Measurements from ENCODE around the gene SKAP1.

SKAP1 gene

DNA sequence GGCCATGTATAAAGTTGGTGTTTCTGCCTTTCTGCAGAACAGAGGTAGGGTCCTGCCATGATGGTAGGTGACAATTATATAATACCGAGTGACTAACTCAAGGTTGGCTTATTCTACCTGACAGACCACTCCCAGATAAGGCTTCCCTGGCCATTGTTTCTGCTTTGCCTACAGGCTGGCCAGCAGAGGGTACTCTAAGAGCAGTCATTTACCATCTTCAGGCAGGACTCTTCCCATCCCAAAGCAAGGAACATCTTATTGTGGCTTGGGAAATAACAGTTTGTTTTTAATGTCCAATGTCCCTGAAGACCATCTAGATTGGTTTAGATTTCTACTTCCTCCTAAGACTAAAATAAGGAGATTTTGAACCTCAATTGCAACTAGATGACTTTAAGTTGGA lies 248.4 kb downstream of the SKAP1 start:
- no peak for DNase-seq (ENCODE audit: extremely low read depth, insufficient read length)
- Histone ChIP-seq H3K36me3 (ENCODE audit: control insufficient read depth, insufficient read depth, low read length) (peaks cover 11% of the 10 kb centered on the region), H3K4me3 (replicated peaks; ENCODE audit: low read depth, low read length) (no peak overlapping the region), H3K27me3 (replicated peaks; ENCODE audit: control insufficient read depth, insufficient read depth, low read length) (no peaks in the 10 kb centered on the region)
- TF ChIP-seq CTCF (IDR thresholded peaks at IDR 0.05; ENCODE audit: insufficient read depth, low read length, poor library complexity, severe bottlenecking), result peak; percentile 22

GRCh38 chr17:48180842-48181629 lies 249.0 kb downstream of the SKAP1 start:
- H3K4me3 ChIP-seq (replicated peaks; ENCODE audit: low read depth, low read length), result no peak overlapping the region
- H3K27me3 ChIP-seq (replicated peaks; ENCODE audit: control insufficient read depth, insufficient read depth, low read length), result no peaks in the 10 kb centered on the region
- H3K36me3 ChIP-seq (ENCODE audit: control insufficient read depth, insufficient read depth, low read length), result peaks cover 10% of the 10 kb centered on the region
- DNase-seq (ENCODE audit: extremely low read depth, insufficient read length), result no peak
- no peak for TF ChIP-seq CTCF (IDR thresholded peaks at IDR 0.05; ENCODE audit: insufficient read depth, low read length, poor library complexity, severe bottlenecking)

DNA sequence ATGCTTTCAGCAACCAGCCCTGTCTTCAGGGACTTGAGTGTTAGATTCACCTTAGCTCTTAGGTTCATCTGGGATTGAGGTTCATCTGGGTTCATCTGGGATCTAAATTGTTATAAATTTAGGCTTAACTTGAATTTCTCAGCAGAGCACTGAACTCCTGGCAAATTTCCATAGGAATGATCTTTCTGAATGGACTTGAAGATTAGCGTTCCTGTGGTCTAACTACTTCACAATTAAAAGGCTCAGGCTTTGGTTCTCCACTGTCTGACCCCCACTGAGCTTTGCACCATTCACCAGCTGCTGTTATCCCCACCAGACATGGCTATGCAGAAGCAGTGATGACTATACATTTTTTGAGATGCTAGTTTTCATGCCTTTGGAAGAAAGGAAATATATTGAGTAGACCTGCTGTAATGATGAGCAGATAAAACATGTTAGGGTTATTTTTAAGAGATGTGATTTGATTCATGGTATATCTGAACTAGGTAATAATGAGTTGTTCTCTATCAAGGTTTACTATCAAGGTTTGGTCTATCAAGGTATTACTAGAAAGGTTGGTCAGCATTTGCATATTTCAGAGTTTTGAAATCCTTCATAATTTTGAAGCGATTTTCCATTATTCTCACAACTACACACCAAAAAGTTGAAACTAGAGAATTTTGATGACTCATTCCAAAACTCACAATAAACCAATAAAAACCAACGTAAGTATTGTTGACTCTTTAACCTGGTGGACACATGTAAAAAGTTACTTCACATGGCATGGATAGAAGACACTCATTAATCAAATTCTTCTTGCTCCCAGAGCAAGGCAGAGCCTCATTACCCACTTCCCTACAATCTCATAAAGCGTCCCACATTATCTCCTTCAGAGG lies 250.7 kb downstream of the SKAP1 start:
- TF ChIP-seq CTCF (IDR thresholded peaks at IDR 0.05; ENCODE audit: insufficient read depth, low read length, poor library complexity, severe bottlenecking), result no peak
- Histone ChIP-seq H3K27me3 (replicated peaks; ENCODE audit: control insufficient read depth, insufficient read depth, low read length) (no peaks in the 10 kb centered on the region), H3K36me3 (ENCODE audit: control insufficient read depth, insufficient read depth, low read length) (peaks cover 5% of the 10 kb centered on the region), H3K4me3 (replicated peaks; ENCODE audit: low read depth, low read length) (no peak overlapping the region)
- DNase-seq (ENCODE audit: extremely low read depth, insufficient read length), result no peak

DNA sequence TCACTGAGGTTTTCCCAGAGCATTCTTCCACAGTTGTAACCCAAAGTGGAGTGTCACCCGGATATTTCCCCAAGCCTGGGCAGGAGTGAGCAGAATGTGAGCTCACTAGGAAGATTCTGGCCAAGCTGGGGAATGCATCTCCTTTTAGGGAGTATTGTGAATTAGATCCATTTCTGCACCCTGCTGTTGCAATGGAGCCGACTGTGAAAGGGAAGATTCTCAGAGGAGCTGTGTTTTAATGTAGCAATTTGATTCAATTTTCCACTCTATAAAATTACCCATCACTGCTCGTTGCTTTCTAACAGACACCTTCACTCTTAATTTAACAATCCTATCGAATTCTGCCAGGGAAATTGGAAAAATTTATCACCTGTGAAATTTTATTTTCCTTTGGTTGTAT lies 251.7 kb downstream of the SKAP1 start:
- TF ChIP-seq CTCF (IDR thresholded peaks at IDR 0.05; ENCODE audit: insufficient read depth, low read length, poor library complexity, severe bottlenecking), result no peak
- Histone ChIP-seq H3K36me3 (ENCODE audit: control insufficient read depth, insufficient read depth, low read length) (peaks cover 5% of the 10 kb centered on the region; the same call in 1 of the 2 replicates), H3K27me3 (replicated peaks; ENCODE audit: control insufficient read depth, insufficient read depth, low read length) (no peaks in the 10 kb centered on the region), H3K4me3 (replicated peaks; ENCODE audit: low read depth, low read length) (no peak overlapping the region)
- DNase-seq (ENCODE audit: extremely low read depth, insufficient read length), result no peak

- Histone ChIP-seq H3K36me3 (ENCODE audit: control insufficient read depth, insufficient read depth, low read length) (peaks cover 5% of the 10 kb centered on the region; the same call in 1 of the 2 replicates), H3K4me3 (replicated peaks; ENCODE audit: low read depth, low read length) (no peak overlapping the region), H3K27me3 (replicated peaks; ENCODE audit: control insufficient read depth, insufficient read depth, low read length) (no peaks in the 10 kb centered on the region)
- DNase-seq (ENCODE audit: extremely low read depth, insufficient read length), result no peak
- no peak for TF ChIP-seq CTCF (IDR thresholded peaks at IDR 0.05; ENCODE audit: insufficient read depth, low read length, poor library complexity, severe bottlenecking)
Observed at GRCh38 chr17:48177816-48178215, 252.2 kb downstream of the SKAP1 start.
